GM10266 (cell line): Measurements from ENCODE around the gene TAF5L.
A peak's percentile ranks its signal among the peaks of the same experiment; 100 is the strongest.
"Not testable (repeated sequence)": the region's sequence is repeated elsewhere in the genome, so short reads cannot be mapped to it uniquely, and the experiment has no call there.

Experiments
- DNase-seq: peaks from one replicate; pipeline ENCODE4 v3.0.0; 2012; ENCODE audit errors: extremely low spot score
- TF ChIP-seq, protein P1 (sequence below): IDR thresholded peaks from 2 replicates; pipeline ENCODE4 v1.5.1; 2012; ENCODE audit warnings: mild to moderate bottlenecking, low read depth; ENCODE audit not compliant: control insufficient read depth, insufficient read depth; ENCODE audit errors: missing control alignments

The TAF5L gene

GRCh38 chr1:229629261-229629660 is 3.3 kb upstream of the TAF5L start:
- TF ChIP-seq, protein P1, sequence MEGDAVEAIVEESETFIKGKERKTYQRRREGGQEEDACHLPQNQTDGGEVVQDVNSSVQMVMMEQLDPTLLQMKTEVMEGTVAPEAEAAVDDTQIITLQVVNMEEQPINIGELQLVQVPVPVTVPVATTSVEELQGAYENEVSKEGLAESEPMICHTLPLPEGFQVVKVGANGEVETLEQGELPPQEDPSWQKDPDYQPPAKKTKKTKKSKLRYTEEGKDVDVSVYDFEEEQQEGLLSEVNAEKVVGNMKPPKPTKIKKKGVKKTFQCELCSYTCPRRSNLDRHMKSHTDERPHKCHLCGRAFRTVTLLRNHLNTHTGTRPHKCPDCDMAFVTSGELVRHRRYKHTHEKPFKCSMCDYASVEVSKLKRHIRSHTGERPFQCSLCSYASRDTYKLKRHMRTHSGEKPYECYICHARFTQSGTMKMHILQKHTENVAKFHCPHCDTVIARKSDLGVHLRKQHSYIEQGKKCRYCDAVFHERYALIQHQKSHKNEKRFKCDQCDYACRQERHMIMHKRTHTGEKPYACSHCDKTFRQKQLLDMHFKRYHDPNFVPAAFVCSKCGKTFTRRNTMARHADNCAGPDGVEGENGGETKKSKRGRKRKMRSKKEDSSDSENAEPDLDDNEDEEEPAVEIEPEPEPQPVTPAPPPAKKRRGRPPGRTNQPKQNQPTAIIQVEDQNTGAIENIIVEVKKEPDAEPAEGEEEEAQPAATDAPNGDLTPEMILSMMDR, result no peak
- DNase-seq, result no peak

GRCh38 chr1:229627003-229627402 is 1.1 kb upstream of the TAF5L start:
- TF ChIP-seq, protein P1, result no peak
- DNase-seq, result no peak

DNA sequence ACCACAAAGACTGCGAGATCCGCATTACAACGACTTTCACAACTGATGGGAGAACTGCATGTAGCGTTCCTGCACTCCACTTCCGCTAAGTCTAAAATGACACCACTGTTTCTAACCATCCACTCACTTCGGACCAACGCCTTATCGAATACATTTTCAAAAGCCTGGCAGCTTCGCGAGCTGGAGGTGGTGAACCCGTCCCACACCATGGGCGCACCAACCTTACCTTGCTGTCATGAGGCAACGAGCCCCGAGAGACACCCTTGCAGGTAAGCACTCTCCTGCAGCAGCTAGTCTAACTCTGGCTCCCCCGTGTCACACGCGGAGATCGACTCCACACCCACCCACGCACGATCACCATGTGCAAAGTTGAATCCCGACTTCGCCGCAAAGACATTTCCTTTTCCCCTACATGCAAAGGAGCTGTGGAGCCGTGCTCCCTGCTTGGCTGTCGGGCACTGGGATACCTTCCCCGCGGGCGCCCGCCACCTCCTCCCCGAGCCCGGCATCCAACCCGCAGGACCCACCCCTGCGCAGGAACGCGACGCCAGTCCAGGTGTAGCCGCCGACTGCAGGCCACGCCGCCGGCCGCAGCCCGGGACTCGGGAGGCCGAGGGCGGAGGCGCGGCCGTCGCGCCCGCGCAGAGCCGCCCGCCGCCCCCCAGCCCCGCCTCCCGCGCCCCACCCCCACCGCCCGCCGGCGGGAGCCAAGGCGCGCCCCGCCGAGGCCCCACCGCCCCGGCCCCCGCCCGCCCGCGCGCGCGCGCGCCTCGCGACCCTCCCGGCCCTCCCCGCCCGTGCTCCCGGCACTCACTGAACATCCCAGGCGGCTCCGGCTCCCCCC is 629 bp downstream of the TAF5L start:
- peak; percentile 91 for DNase-seq
- TF ChIP-seq, protein P1, result no peak

GRCh38 chr1:229624521-229625070 is 1.3 kb downstream of the TAF5L start:
- peak; percentile 16 for DNase-seq
- TF ChIP-seq, protein P1, result no peak

DNA sequence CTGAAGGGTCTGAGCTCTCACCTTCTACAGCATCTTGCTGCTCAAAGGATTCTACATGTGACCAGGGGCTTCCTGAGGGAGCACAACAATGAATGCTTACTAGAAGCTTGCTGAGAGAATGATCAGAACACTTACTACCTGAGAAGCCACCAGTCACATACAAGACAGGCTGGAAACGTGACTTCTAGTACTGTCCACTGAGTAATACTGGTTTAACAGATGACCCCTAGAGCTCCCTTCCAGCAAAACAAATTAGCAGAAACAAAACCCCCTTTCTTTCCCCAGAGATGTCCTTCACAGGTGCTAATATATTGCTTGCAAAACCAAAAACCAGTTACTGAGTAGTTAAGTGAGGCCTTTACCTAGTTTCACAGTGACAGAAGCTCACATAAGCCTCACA is 2.1 kb downstream of the TAF5L start:
- TF ChIP-seq, protein P1, result no peak
- DNase-seq, result peak; percentile 16

GRCh38 chr1:229623225-229623624 is 2.7 kb downstream of the TAF5L start:
- no peak for DNase-seq
- TF ChIP-seq, protein P1, result no peak

DNA sequence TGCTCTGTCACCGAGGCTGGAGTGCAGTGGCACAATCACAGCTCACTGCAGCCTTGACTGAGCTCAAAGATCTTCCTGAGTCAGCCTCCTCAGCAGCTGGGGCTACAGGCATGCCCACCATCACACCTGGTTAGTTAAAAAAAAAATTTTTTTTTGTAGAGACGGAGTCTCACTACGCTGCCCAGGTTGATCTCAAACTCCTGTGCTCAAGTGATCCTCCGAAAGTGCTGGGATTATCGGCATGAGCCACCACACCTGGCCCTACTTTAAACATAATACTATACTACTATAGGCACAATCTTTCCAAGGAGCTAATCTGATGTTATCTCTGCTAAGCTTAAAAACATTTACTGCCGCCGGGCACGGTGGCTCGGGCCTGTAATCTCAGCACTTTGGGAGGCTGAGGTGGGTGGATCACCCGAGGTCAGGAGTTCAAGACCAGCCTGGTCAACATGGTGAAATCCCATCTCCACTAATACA is 3.2 kb downstream of the TAF5L start:
- DNase-seq, result not testable (repeated sequence)
